PC-3 (cell line): ENCODE data around the gene HPSE2. TPM values are rescaled to one million over a fixed set of nuclear protein-coding genes. Genes with fewer than 3 reads are reported as not detected.

Experiments used
- ATAC-seq: fragments of 200-7000 bp; cut with Tn5 transposase; 2 replicates; pipeline ENCODE4 v1.9.1; 2020; ENCODE audit warnings: mild to moderate bottlenecking, moderate library complexity
- BruUV-seq: library from RNA; stranded (reverse); fragments of 400-500 nt; replicated peaks from 2 replicates; lab custom pipeline; 2021; lab: Mats Ljungman, UMichigan
- CTCF ChIA-PET: fragments of 300-600 bp; sonication (Branson Sonifier 250); formaldehyde crosslinking; loops from one replicate; lab custom pipeline; 2022; ENCODE audit warnings: antibody characterized with exemption; lab: Charles Lee
- POLR2A ChIA-PET: fragments of 300-600 bp; sonication (Branson Sonifier 250); formaldehyde crosslinking; loops from one replicate; lab custom pipeline; 2022; ENCODE audit warnings: antibody characterized with exemption; ENCODE audit not compliant: unreplicated experiment; lab: Charles Lee
- DNase-seq: peaks from one replicate; pipeline ENCODE4 v3.0.0-alpha.2; 2015
- H2AFZ ChIP-seq: fragments of 300-600 bp; sonication (generic); 2 replicates; pipeline ENCODE4 v1.6.0; 2016; ENCODE audit warnings: antibody characterized with exemption, low read length
- H3F3A ChIP-seq: fragments of 300-600 bp; sonication (generic); one replicate; pipeline ENCODE4 v1.6.0; 2017; ENCODE audit warnings: antibody characterized with exemption, low read length, control low read depth, mild to moderate bottlenecking; ENCODE audit not compliant: unreplicated experiment
- H3K27ac ChIP-seq: fragments of 300-600 bp; sonication (generic); 2 replicates; pipeline ENCODE4 v1.5.1; 2016; ENCODE audit warnings: mild to moderate bottlenecking, low read length
- H3K27me3 ChIP-seq: fragments of 300-600 bp; sonication (generic); 2 replicates; pipeline ENCODE4 v1.6.1; 2016; ENCODE audit warnings: low read length, mixed read lengths
- H3K36me3 ChIP-seq: fragments of 300-600 bp; sonication (generic); 2 replicates; pipeline ENCODE4 v1.6.1; 2016; ENCODE audit warnings: low read depth, mixed run types, low read length, mixed read lengths
- H3K4me1 ChIP-seq: fragments of 300-600 bp; sonication (generic); 2 replicates; pipeline ENCODE4 v1.5.1; 2016; ENCODE audit warnings: low read length; ENCODE audit not compliant: insufficient read depth
- H3K4me2 ChIP-seq: fragments of 300-600 bp; sonication (generic); 2 replicates; pipeline ENCODE4 v1.6.0; 2016; ENCODE audit warnings: low read length
- H3K4me3 ChIP-seq: fragments of 300-600 bp; sonication (generic); 2 replicates; pipeline ENCODE4 v1.5.1; 2016; ENCODE audit warnings: mild to moderate bottlenecking, low read length, mixed read lengths
- H3K79me2 ChIP-seq: fragments of 300-600 bp; sonication (generic); 2 replicates; pipeline ENCODE4 v1.6.1; 2017; ENCODE audit warnings: low read length, mixed read lengths
- H3K9ac ChIP-seq: fragments of 300-600 bp; sonication (generic); 2 replicates; pipeline ENCODE4 v1.6.0; 2016; ENCODE audit warnings: mild to moderate bottlenecking, low read length
- H3K9me2 ChIP-seq: fragments of 300-600 bp; sonication (generic); replicated peaks from 2 replicates; pipeline ENCODE4 v1.6.1; 2016; ENCODE audit warnings: mixed run types, low read length, mixed read lengths
- H3K9me3 ChIP-seq: fragments of 300-600 bp; sonication (generic); 2 replicates; pipeline ENCODE4 v1.6.1; 2016; ENCODE audit warnings: low read length, mixed read lengths
- H4K20me1 ChIP-seq: fragments of 300-600 bp; sonication (generic); 2 replicates; pipeline ENCODE4 v1.6.1; 2016; ENCODE audit warnings: low read length, mixed read lengths
- CTCF ChIP-seq: fragments of 300-600 bp; sonication (generic); conservative IDR thresholded peaks from 2 replicates; pipeline ENCODE4 v1.5.1; 2017; ENCODE audit warnings: antibody characterized with exemption, low read depth, mild to moderate bottlenecking, low read length
- EZH2 ChIP-seq: fragments of 300-600 bp; sonication (generic); IDR thresholded peaks from one replicate; pipeline ENCODE4 v1.6.1; 2017; ENCODE audit warnings: antibody characterized with exemption, mild to moderate bottlenecking, low read length; ENCODE audit not compliant: unreplicated experiment
- EZH2phosphoT487 ChIP-seq: fragments of 300-600 bp; sonication (generic); IDR thresholded peaks from 2 replicates; pipeline ENCODE4 v1.6.1; 2018; ENCODE audit warnings: mild to moderate bottlenecking, antibody characterized with exemption, low read length, borderline replicate concordance
- intact Hi-C: fragments of 100-400 bp; cut with micrococcal nuclease; formaldehyde crosslinking; loops from 2 replicates; pipeline ENCODE4 v1.9.0; 2023
- total RNA-seq: library from RNA; depleted of rRNA; stranded (reverse); fragments of >200 nt; gene quantifications from 2 replicates; pipeline ENCODE4 v1.2.3, GENCODE V29; 2014

HPSE2 gene
- total RNA-seq, 1 experiment from 2014 or later, result 0.15 TPM

GRCh38 chr10:98432330-98432729, 803.3 kb downstream of the HPSE2 start:
- no peak overlapping the region for H3K9ac ChIP-seq
- CTCF ChIA-PET, result no interaction called here
- BruUV-seq, result no TSS peak

DNA sequence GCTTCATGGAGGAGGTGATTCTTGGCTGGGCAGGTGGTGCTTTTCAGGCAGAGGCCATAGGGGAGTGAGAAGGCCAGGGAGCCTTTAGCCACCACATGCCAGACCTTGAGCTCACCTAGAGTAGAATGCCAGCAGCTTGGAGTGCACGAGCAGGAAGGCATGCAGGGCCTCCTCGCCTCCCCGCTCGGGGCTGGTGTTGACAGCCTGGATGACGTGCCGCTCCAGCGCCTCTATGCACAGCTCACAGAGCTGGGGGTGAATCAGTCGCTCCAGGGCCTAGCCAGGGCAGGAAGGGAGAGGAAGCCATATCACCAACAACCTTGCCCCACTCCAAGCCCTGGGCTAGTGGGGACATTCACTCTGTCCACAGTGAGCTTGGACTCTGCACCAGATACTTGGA, 804.6 kb downstream of the HPSE2 start:
- H3K4me2 ChIP-seq, result no peak overlapping the region

More at GRCh38 chr10:98432330-98432729, 803.3 kb downstream of the HPSE2 start:
- no peak overlapping the region for H2AFZ ChIP-seq
- intact Hi-C loops, result no loop called here
- POLR2A ChIA-PET, result no interaction called here
- ATAC-seq (no peak), DNase-seq (no peak)
- no peaks in the 10 kb centered on the region for H3K36me3 ChIP-seq
- H3K4me1 ChIP-seq, result peaks cover 13% of the 10 kb centered on the region
- TF ChIP-seq EZH2phosphoT487, result no peak
- TF ChIP-seq CTCF, result no peak
- no peak for TF ChIP-seq EZH2
- no peak overlapping the region for H3K4me2 ChIP-seq
- no peak overlapping the region for H3K27ac ChIP-seq
- H3K4me3 ChIP-seq, result no peak overlapping the region
- no peaks in the 10 kb centered on the region for H3K9me3 ChIP-seq
- H3F3A ChIP-seq, result no peaks in the 10 kb centered on the region
- H3K79me2 ChIP-seq, result no peaks in the 10 kb centered on the region
- no peaks in the 10 kb centered on the region for H3K9me2 ChIP-seq
- no peaks in the 10 kb centered on the region for H4K20me1 ChIP-seq
- H3K27me3 ChIP-seq, result no peaks in the 10 kb centered on the region

More for the DNA sequence above, 804.6 kb downstream of the HPSE2 start:
- intact Hi-C loops, result no loop called here
- Histone ChIP-seq H4K20me1 (no peaks in the 10 kb centered on the region), H3K9me3 (no peaks in the 10 kb centered on the region), H3K36me3 (no peaks in the 10 kb centered on the region), H3K27ac (no peak overlapping the region), H3K79me2 (no peaks in the 10 kb centered on the region), H3K9ac (no peak overlapping the region), H2AFZ (no peak overlapping the region), H3K27me3 (no peaks in the 10 kb centered on the region), H3K4me1 (peaks cover 13% of the 10 kb centered on the region), H3F3A (no peaks in the 10 kb centered on the region), H3K4me3 (no peak overlapping the region), H3K9me2 (no peaks in the 10 kb centered on the region)
- TF ChIP-seq EZH2, result no peak
- TF ChIP-seq EZH2phosphoT487, result no peak
- no peak for TF ChIP-seq CTCF
- POLR2A ChIA-PET, result no interaction called here
- CTCF ChIA-PET, result no interaction called here
- BruUV-seq, result no TSS peak
- DNase-seq (no peak), ATAC-seq (no peak)
